HG03571 (cell line): ENCODE measurements around the gene GMDS.
"Not testable (repeated sequence)": the region's sequence is repeated elsewhere in the genome, so short reads cannot be mapped to it uniquely, and the experiment has no call there.

ENCODE experiments used
- ATAC-seq: cut with Tn5 transposase; IDR thresholded peaks from one replicate; pipeline ENCODE4 v1.9.1; 2021; ENCODE audit not compliant: unreplicated experiment

GMDS gene

GRCh38 chr6:1761477-1761877, 483.9 kb downstream of the GMDS start:
- no peak for ATAC-seq

DNA sequence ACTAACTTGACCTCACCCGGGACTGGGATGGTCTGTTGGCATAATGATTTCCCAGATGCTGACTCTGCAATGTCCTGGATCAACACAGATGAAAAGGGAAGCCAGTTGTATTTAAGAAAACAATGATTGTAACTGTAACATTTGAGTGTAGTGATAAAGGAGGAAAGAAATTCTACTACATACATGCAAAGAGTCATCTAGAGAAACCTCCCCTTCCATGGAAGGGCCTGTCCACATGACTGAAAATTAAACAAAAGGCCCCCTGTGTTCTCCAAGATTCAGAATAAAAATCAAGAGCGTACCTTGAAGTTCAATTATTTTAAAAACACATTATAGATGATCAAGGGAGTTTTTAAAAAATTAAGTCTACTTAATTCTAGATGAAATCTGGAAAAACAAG, 484.5 kb downstream of the GMDS start:
- ATAC-seq = no peak

- no peak for ATAC-seq
Observed at GRCh38 chr6:1759870-1760269, 485.5 kb downstream of the GMDS start.

DNA sequence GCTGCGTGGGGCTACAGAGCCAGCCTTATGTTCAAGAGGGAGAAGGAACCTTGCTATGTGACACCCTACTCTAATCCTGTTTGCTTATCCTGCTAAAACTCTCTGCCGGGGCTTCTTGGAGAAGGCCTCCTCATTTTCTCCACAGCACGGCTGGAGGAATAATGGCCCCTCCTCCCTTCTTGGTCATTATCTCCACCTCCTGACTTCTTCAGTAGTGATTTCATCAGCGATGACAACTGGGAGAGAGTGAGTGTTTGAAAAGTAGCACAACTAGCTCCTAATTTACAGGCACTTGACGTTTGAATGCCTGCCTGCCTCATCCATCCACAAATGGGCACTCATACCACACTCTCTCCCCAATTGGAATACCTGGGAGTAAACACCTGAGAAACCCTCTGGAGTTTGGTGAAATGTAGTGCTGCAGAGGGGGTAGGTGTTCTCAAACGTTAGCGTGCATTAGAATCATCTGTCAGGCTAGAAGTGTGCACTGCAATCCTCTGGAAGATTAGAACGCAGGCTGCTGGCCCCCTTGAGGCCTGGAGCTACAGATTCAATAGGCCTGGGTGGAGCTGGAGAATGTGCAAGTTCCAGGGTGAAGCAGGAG, 487.2 kb downstream of the GMDS start:
- ATAC-seq = no peak

- ATAC-seq = no peak
Observed at GRCh38 chr6:1757131-1757530, 488.3 kb downstream of the GMDS start.

DNA sequence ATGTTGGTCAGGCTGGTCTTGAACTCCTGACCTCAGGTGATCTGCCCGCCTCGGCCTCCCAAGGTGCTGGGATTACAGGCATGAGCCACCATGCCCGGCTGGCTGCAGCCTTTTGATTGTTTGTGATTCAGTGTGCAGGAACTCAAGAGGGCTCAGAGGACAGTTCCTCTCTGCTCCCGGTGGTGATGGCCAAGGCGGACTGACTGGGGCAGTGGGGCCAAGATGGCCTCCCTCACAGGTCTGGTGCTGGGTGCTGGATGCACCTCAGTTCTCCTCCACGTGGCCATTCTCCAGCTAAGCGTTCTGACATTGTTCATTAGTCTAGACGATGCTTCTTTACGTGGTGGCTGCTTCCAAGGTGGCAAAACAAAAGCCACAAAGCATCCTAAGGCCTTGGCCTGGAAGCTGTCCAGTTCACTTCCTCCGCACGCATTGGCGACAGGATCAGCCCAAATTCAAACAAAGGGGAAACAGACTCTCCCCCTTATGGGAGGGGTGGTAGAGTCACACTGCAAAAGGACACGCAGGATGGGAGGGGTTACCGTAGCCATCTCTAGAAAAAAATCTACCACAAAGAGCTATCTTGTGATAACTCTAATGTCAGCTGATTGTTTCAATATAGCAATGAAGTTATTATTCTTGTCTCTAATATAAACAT, 488.8 kb downstream of the GMDS start:
- ATAC-seq = no peak

GRCh38 chr6:1751063-1751462, 494.3 kb downstream of the GMDS start:
- not testable (repeated sequence) for ATAC-seq

DNA sequence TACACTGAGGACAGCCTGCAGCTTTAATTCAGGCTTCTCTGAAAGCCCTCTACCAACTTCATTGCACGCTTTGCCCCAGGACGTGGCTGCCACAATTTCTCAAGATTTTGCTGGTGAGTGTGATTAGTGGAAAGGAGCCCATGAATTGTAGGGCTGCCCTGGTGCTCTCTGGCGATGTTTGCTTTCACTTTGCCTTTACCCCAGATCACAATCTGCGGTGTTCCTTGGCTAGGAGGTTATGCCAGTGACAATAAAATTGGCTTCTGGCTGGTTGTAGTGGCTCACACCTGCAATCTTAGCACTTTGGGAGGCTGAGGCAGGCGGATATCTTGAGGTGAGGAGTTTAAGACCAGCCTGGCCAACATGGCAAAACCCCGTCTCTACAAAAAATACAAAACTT, 496.4 kb downstream of the GMDS start:
- ATAC-seq = no peak

DNA sequence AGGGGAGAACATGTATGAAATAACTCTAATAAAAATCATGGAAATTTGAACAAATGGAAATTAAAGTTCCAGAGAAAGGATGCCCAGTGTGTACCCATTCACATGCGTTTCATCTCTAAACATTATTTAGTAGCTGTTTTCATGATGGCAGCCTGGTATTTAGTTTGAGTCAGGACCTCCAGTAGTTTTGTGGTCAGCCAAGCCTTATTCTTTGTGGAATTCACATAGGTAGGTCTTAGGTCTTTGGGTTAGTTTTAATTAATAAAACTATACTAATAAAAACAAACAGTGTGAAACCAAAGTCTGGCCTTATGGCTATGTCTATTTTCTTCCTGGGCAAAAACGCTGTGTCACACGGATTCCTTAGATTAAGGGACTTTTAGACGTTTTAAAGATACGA, 497.9 kb downstream of the GMDS start:
- no peak for ATAC-seq

DNA sequence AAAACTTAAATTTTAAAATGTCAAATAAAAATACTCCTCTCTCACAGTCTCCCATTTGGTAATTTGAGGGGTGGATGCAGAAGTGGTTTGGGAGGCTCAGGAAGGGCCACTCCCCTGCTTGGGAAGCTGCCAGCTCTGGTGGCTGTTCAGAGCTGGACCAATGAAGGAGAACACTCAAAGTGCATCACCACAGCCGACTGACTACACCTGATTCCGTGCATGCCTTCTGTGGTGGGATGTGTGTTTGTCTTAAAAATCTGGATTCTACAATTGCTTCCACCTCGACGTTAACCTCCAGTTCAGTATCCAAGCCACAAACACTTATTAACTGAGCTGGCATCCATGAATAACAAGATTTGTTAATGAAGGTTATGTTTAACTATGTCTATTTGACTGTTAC, 498.4 kb downstream of the GMDS start:
- ATAC-seq = no peak

GRCh38 chr6:1745814-1746213, 499.6 kb downstream of the GMDS start:
- no peak for ATAC-seq

DNA sequence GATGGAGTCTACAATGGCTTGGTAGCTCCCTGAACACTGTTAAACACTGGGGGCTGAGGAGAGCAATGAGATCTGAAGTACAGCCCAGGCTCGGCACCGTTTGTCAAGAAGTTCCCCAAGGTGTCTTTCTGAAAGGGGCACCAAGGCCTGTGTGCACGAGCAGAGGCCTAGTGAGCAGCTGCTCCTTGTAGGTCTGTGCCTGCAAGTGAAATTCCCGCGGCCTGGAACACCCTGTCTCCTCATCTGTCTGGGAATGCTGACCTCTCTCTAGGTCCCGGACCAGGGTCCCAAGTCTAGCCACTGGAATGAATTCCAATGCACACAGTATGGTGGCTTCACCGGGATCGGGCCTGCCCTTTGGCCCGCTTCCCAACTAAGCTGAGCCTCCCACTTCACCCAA, 500.9 kb downstream of the GMDS start:
- no peak for ATAC-seq

DNA sequence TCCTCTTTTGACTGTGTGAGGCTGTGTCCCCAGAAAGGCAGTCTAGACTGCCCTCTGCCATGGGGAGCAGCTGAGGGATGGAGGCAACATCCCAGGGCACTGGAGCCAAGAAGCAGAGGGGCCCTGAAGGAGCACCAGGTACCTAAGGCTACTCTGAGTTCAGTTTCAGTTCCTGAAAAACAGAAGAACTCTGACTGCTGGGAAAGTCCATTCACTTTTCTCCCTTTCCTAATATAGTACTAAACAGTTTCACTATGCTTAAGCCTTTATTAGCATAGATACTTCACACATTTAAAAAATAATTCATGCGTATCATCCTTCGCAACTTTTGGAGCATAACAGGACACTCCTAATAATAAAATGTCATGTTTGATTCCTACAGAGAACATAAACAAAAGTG, 505.7 kb downstream of the GMDS start:
- peak; percentile 90 for ATAC-seq

DNA sequence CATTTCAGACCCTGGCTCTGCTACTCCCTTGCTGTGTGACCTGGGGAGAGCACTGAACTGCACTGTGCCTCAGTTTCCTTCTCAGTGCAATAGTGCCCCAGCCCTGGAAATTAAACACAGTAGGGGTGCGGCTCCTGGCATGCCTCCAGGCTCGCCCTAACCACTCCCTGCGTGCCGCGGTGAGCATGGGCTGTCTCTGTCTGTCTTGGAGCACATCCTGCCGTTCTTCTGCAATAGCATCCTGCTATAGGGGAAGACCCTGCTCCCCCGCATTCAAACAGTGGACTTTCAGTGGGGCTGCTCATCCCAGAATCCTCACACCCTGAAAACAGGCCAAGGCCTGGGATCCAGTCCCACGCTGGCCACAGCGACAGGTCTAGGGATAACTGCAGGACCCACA, 506.2 kb downstream of the GMDS start:
- ATAC-seq = peak; percentile 37

DNA sequence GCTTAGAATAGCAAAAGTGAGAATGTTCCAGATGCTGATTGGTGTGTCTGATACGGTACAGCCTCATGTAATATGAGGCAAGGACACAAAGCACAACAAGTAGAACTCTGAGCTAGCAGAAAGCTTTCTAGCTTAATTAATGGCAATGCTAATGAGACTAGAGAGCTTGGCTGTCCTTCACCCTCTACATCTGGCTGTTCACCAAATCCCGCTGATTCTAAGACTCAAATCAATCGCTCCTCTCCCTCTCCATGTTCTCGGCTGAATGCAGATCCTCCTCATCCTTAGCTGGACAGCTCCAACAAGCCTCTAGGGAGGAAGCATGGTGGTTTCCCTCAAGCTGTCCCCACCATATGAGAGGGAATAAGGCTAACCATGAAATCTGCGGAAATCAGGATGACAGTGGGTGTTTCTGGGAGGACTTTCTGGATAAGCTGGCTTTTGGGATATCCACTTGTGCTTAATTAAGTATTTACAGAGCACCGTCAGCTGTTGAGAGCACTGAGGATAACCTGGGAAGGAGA, 506.8 kb downstream of the GMDS start:
- no peak for ATAC-seq

- no peak for ATAC-seq
Observed at GRCh38 chr6:1737463-1738311, 507.7 kb downstream of the GMDS start.

GRCh38 chr6:1736346-1737105, 508.9 kb downstream of the GMDS start:
- no peak for ATAC-seq

DNA sequence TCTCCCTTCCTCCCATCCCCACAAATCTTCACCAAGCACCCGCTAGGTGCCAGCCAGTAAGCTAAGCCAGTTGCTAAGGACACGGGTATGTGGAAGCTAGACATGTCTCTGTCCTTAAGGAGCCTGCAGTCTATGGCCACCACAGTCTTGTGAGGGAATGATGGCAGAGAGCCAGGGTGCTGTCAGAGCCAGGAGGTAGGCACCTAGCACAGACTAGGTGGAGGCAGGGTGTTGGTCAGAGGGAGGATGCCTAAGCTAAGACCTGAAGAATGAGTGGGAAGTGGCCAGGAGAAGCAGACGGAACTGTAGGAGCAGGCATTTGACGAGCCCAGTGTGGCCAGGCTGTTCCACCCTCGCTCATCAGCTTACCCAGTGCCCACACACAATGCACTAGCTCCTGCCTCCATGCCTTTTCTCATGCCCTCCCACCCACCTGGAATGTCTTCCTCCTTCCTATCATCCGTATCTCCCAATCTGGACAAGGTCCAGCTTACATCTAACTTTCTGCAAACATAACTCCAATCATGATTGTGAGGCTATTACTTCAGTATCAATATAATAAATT, 510.1 kb downstream of the GMDS start:
- ATAC-seq = no peak

GRCh38 chr6:1730882-1731281, 514.5 kb downstream of the GMDS start:
- no peak for ATAC-seq

DNA sequence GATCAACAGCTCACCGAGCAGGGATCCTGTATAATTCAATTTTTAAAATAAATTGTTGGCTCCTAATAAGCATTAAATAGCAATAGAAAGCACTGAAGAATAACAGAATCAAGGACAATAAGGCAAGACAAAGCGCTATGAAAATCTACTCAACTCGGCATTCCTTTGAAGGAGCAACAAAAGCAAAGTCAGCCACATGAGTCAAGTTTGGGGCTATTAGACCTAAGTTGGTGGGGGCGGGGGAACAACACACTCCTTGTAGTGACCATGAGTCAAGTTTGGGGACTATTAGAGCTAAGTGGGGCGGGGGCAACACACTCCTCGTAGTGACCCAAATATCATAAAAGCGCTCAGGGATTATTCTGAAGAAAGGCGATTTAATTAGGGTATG, 515.7 kb downstream of the GMDS start:
- ATAC-seq = no peak
